ENCODE results near the gene SERPINA3. TPM values are rescaled to one million over a fixed set of nuclear protein-coding genes. Genes with fewer than 3 reads are reported as not detected.

Gene SERPINA3
- total RNA-seq, 1 experiment from 2014 or later: not detected

GRCh38 chr14:94597788-94598187 lies 14.4 kb upstream of the SERPINA3 start:
- no peaks in the 10 kb centered on the region for H3K79me2 ChIP-seq (ENCODE audit: low read length)
- H2AFZ ChIP-seq (ENCODE audit: low read length): no peak overlapping the region
- H3K4me1 ChIP-seq (ENCODE audit: insufficient read depth, low read length): peaks cover 36% of the 10 kb centered on the region
- H3K4me3 ChIP-seq (ENCODE audit: low read length): no peak overlapping the region
- H3K27me3 ChIP-seq (ENCODE audit: low read length): no peaks in the 10 kb centered on the region
- intact Hi-C loops (cut with micrococcal nuclease): no loop called here
- H3K27ac ChIP-seq (ENCODE audit: low read length): no peak overlapping the region; the same call in 1 of the 2 replicates
- H3K9ac ChIP-seq (ENCODE audit: low read length): no peak overlapping the region
- BruUV-seq (replicated peaks): no TSS peak
- H3K9me3 ChIP-seq (ENCODE audit: low read length): no peaks in the 10 kb centered on the region
- H4K20me1 ChIP-seq (ENCODE audit: low read length): no peaks in the 10 kb centered on the region
- TF ChIP-seq EZH2 (IDR thresholded peaks at IDR 0.05; ENCODE audit: low read length, unreplicated experiment): no peak
- TF ChIP-seq EZH2phosphoT487 (IDR thresholded peaks at IDR 0.05; ENCODE audit: borderline replicate concordance, low read length): no peak
- TF ChIP-seq, protein P1, sequence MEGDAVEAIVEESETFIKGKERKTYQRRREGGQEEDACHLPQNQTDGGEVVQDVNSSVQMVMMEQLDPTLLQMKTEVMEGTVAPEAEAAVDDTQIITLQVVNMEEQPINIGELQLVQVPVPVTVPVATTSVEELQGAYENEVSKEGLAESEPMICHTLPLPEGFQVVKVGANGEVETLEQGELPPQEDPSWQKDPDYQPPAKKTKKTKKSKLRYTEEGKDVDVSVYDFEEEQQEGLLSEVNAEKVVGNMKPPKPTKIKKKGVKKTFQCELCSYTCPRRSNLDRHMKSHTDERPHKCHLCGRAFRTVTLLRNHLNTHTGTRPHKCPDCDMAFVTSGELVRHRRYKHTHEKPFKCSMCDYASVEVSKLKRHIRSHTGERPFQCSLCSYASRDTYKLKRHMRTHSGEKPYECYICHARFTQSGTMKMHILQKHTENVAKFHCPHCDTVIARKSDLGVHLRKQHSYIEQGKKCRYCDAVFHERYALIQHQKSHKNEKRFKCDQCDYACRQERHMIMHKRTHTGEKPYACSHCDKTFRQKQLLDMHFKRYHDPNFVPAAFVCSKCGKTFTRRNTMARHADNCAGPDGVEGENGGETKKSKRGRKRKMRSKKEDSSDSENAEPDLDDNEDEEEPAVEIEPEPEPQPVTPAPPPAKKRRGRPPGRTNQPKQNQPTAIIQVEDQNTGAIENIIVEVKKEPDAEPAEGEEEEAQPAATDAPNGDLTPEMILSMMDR (conservative IDR thresholded peaks at IDR 0.05; ENCODE audit: low read depth, low read length): no peak
- DNase-seq (no peak), ATAC-seq (no peak)
- H3F3A ChIP-seq (ENCODE audit: low read length, unreplicated experiment): no peaks in the 10 kb centered on the region
- no peaks in the 10 kb centered on the region for H3K9me2 ChIP-seq (replicated peaks; ENCODE audit: low read length)
- ChIA-PET CTCF (no interaction called here), POLR2A (ENCODE audit: unreplicated experiment) (no interaction called here)
- H3K36me3 ChIP-seq (ENCODE audit: low read depth, low read length): no peaks in the 10 kb centered on the region
- no peak overlapping the region for H3K4me2 ChIP-seq (ENCODE audit: low read length)

DNA sequence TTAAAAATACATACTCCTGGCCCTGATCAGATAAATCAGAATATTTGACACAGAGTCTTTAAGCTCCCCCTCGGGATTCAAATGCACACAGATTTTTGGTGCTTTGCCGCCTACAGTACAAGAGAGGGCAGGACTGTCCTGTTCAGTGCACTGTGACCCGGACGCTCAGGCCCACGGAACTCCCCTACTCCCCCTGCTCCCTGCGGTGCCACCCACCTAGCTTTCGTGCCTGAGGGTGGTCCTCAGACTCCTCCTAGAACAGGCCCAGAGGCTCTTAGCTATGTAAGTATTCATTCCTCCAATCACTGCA lies 13.7 kb upstream of the SERPINA3 start:
- ChIA-PET CTCF (no interaction called here), POLR2A (ENCODE audit: unreplicated experiment) (no interaction called here)
- Histone ChIP-seq H3K4me1 (ENCODE audit: insufficient read depth, low read length) (peaks cover 36% of the 10 kb centered on the region), H3K36me3 (ENCODE audit: low read depth, low read length) (no peaks in the 10 kb centered on the region), H3K9me3 (ENCODE audit: low read length) (no peaks in the 10 kb centered on the region), H3K4me3 (ENCODE audit: low read length) (no peak overlapping the region), H4K20me1 (ENCODE audit: low read length) (no peaks in the 10 kb centered on the region), H3K9ac (ENCODE audit: low read length) (peak overlapping the region; percentile 63), H3K4me2 (ENCODE audit: low read length) (peak overlapping the region; percentile 50), H3K27me3 (ENCODE audit: low read length) (no peaks in the 10 kb centered on the region), H2AFZ (ENCODE audit: low read length) (peak overlapping the region; percentile 51; the same call in 1 of the 2 replicates), H3K79me2 (ENCODE audit: low read length) (no peaks in the 10 kb centered on the region), H3K9me2 (replicated peaks; ENCODE audit: low read length) (no peaks in the 10 kb centered on the region), H3K27ac (ENCODE audit: low read length) (peak overlapping the region; percentile 96), H3F3A (ENCODE audit: low read length, unreplicated experiment) (no peaks in the 10 kb centered on the region)
- TF ChIP-seq EZH2phosphoT487 (IDR thresholded peaks at IDR 0.05; ENCODE audit: borderline replicate concordance, low read length) (no peak), EZH2 (IDR thresholded peaks at IDR 0.05; ENCODE audit: low read length, unreplicated experiment) (no peak)
- TF ChIP-seq, protein P1 (conservative IDR thresholded peaks at IDR 0.05; ENCODE audit: low read depth, low read length): no peak
- no peak for ATAC-seq
- intact Hi-C loops (cut with micrococcal nuclease): no loop called here
- no TSS peak for BruUV-seq (replicated peaks)
- no peak for DNase-seq

DNA sequence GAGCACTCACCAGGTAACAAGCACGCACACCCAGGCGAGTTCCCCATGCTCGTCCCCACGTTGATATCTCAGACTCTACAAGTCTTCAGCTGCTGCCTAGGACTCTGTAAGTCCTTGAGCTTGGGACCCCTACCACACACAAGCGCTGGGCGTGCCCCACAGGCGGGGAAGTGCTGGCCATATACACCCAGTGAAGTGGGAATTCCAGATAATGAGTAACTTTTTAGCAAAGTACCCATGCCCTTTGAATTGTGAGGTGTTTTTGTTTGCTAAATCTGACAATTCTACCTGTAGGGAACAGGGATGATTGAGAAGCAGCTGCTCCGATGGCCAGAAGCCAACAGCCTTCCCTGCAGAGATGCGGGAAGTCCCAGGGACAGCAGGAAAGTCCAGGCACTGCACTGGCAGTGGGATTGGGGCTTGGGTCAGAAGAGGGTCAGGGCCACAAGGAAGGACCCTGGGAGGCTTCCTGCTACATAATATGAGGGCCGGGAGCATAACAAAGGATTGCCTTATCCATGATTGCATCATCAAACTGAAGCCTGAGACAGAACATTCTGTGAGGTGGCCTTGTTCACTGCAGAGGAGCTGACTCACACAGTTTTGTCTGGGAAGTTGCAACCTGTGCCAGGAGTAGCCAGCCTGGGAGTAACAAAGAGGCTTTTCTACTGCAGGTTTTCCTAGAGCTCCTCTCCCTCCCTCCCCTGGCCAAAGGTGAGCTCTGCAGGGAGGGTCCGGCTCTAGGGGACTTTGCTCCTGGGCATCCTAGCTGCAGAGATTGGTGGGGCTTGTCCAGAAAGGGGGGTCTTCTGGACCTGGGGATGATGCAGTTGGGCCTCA lies 13.2 kb upstream of the SERPINA3 start:
- peak overlapping the region; percentile 51; the same call in 1 of the 2 replicates for H2AFZ ChIP-seq (ENCODE audit: low read length)
- H3K79me2 ChIP-seq (ENCODE audit: low read length): no peaks in the 10 kb centered on the region
- H3K9me2 ChIP-seq (replicated peaks; ENCODE audit: low read length): no peaks in the 10 kb centered on the region
- no peaks in the 10 kb centered on the region for H4K20me1 ChIP-seq (ENCODE audit: low read length)
- H3K4me3 ChIP-seq (ENCODE audit: low read length): no peak overlapping the region
- peaks cover 36% of the 10 kb centered on the region for H3K4me1 ChIP-seq (ENCODE audit: insufficient read depth, low read length)
- H3F3A ChIP-seq (ENCODE audit: low read length, unreplicated experiment): no peaks in the 10 kb centered on the region
- peak overlapping the region; percentile 72 for H3K9ac ChIP-seq (ENCODE audit: low read length)
- ChIA-PET CTCF (no interaction called here), POLR2A (ENCODE audit: unreplicated experiment) (no interaction called here)
- ATAC-seq: no peak
- peak overlapping the region; percentile 50 for H3K4me2 ChIP-seq (ENCODE audit: low read length)
- H3K9me3 ChIP-seq (ENCODE audit: low read length): no peaks in the 10 kb centered on the region
- TF ChIP-seq EZH2 (IDR thresholded peaks at IDR 0.05; ENCODE audit: low read length, unreplicated experiment) (no peak), EZH2phosphoT487 (IDR thresholded peaks at IDR 0.05; ENCODE audit: borderline replicate concordance, low read length) (no peak)
- TF ChIP-seq, protein P1 (conservative IDR thresholded peaks at IDR 0.05; ENCODE audit: low read depth, low read length): peak; percentile 28; the same call in 1 of the 2 replicates
- no TSS peak for BruUV-seq (replicated peaks)
- peak; percentile 87 for DNase-seq
- peak overlapping the region; percentile 96 for H3K27ac ChIP-seq (ENCODE audit: low read length)
- intact Hi-C loops (cut with micrococcal nuclease): no loop called here
- H3K27me3 ChIP-seq (ENCODE audit: low read length): no peaks in the 10 kb centered on the region
- H3K36me3 ChIP-seq (ENCODE audit: low read depth, low read length): no peaks in the 10 kb centered on the region
